NCI-H2029 (cell line): ENCODE results near the gene MYEOV.

Experiments
- DNase-seq: peaks from one replicate; lab custom pipeline; 2025; lab: John Stamatoyannopoulos, UW

The MYEOV gene

GRCh38 chr11:69342588-69343330, 48.8 kb downstream of the MYEOV start:
- DNase-seq, result no peak

GRCh38 chr11:69343401-69344321, 49.7 kb downstream of the MYEOV start:
- DNase-seq, result no peak

GRCh38 chr11:69344570-69345145, 50.7 kb downstream of the MYEOV start:
- no peak for DNase-seq
